HG02623 (cell line): ENCODE measurements around the gene MYO3B.

ENCODE experiments used
- ATAC-seq: cut with Tn5 transposase; IDR thresholded peaks from one replicate; pipeline ENCODE4 v1.9.1; 2021; ENCODE audit warnings: moderate library complexity; ENCODE audit not compliant: unreplicated experiment

The MYO3B gene

DNA sequence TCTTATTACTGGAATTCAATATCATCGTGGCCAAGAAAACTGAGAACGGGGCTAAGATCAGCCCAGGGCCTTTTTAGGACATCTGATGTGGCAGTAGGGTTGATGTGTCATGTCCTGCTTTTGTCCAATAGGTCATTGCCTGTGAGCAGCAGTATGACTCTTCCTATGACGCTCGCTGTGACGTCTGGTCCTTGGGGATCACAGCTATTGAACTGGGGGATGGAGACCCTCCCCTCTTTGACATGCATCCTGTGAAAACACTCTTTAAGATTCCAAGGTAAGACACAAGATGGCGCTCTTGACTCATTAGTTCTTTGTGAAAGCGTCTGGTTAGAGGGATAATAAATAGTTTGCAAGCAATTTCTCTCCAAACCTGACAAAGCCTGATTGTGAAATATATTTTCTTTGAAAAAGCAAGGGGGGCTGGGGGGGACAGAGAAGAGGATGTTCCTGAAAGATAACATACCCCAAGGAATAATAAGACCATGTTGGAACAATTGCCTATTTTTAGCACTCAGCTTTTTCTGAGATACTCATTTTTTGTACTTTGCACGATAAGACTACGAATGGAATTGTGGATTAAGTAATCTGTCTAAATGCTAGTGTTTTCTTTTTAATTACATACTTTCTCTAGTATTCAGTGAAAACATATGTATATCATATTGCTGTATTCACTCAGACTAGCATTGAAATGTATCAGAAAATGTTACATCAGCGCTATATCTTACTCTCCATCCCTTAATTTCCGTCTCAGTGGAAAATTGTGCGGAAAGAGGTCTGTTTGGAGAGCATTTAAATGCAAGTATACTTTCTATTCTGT, 58.1 kb downstream of the MYO3B start:
- ATAC-seq = no peak

DNA sequence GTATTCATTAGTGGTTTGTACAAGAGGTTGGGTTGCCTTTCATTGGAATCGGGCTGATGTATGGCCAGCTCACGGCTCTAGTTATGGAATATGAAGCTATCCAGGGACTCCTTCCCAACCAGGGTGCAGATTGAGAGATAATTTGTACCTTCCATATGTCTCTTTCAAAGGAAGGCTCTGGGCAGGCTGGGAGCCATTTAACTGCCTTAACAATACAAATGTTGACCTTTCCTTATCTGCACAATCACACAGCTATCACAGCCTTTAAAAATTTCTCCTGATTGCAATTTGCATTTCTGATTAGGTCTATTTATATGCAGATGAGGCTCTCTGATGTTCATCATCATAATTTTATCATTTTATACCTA, 58.7 kb downstream of the MYO3B start:
- no peak for ATAC-seq

DNA sequence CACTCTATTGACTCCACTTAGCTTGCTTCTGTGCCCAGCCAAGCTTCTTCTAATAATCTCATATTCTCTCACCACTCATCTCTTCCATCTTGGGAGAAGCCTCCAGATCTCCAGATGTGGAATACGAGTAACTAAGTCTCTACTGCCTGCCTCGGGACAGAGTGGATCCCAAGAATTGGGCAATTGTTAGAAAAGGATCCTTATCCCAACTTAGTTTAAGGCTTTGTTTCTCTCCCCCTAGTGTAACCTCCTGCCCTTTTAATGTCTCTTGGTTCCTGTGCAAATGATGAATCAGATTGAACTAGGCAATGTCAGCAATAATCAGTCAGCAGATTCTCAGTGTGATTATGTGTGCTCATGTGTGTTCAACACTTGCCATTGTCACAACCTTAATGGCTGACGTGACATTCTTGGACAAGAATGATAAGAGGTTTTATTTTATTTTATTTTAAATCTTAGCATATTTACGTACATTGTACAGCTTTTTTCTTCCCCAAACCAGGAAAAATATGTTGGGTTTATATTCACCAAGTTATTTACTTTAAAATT, 59.7 kb downstream of the MYO3B start:
- no peak for ATAC-seq

DNA sequence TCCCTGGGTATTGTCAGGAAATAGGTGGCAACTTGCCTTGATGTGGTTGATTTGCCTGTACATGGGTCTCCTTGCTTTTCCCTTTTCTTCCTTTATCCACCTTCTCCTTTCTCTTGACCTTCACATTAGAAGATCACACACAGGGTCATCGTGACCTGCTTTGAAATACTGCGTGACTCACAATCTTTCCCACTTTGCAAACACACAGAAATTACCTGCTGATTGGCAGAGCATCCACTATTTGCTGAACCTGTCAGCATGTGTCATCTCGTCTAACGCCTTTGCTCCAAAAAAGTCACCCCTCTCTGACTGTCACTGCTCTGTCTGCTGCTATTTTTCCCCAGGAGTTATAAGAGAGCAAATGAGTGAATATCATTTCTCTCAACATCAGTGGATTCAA, 60.8 kb downstream of the MYO3B start:
- no peak for ATAC-seq

DNA sequence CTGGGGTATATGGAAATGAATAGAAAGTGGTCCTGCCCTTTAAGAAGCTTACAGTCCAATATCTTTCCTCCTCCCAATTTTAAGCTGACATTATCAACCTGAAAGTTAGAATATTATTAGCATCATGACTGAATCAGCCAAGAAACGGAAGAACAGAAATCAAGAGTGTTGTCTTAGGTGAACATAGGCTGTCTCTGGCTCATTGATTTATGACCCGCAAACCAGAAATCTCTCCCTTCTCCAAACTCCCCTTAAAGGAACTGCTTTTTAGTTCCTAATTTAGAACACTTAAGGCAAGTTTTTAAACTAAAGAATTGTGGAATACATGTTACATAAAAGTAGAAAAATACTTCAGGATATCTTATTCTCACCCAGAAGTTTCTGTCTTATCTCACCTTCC, 62.7 kb downstream of the MYO3B start:
- no peak for ATAC-seq

DNA sequence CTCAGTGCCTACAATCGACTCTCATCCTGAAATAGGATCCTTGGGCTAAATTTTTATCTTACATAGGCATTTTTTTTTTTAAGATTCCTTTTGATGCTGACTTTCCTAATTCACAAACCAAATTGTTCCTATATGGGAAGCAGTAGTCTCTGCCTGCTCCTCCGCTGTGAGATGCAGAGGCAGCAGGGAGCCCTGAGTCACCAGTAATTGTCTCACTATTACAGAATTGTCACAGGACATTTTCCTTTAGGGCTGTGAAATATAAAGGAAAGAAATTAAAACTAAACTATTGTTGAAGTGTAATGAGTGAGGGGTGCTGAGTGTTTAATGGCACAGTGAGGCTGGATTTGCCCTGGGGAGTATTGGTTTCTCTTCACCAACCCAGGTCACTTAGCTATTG, 63.8 kb downstream of the MYO3B start:
- no peak for ATAC-seq

DNA sequence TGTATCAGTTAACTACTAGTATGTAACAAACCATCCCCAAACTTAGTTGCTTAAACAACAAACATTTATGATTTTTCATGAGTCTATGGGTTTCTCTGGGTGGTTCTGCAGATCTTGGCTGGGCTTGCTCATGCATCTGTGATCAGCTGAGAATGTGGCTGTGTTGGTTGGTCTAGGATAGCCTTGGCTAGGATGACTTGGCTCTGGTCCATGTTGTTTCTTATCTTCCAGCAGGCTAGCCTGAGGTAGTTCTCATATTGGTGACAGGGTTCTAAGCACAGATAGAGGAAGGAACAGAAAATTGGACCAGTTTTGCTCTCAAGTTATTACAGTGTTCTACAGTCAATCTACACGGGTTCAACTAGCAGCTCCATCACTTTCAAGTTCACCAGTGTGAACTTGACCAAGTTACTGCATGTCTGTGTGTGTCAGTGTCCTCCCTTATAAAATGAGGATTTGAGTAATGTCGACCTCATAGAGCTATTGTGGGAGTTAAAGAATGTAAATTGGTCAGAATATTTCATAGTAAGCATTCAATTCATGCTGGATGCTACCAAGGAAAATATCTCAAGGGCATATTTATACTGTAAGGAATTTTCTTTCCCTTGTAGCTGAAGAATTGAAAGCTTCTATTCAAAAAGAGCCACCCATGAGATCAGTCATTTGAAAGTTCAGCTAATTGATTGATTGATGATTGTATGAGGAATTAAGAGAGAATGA, 65.3 kb downstream of the MYO3B start:
- ATAC-seq = no peak

DNA sequence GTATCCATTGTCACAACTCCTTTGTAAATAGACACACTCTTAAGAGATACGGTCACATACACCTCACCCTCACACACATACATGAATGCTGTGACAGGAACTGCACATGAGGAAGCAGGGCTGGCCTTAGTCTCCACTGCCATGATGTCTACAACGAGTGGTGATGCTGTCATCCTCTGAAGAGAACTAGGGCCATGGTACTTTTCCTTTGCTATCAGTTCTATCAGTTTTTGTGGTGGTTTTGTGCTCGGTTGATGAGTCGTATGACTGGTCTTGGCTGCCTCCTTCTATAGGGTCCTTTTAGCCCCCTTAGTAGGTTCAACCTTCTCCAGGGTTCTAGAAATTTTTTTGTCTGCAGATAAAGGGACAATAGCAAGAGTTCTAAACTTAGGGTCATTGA, 66.0 kb downstream of the MYO3B start:
- no peak for ATAC-seq

DNA sequence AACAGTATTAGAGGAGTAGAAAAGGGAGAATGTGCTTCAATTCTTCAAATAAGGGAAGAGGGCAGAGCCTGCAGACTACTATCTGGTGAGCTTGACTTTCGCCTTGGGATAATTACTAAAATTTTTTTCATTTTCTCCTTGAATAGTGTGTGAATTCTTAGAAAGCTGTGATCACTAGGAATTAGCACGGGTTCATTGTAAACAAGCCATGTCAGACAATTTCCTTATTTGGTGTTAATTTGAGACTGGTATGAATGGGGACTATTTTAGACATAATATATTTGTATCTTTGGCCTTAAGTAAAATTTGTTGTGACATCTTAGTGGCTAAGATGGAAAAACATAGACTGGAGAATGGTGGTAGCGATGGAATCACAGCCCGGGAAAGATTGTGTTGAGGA, 66.6 kb downstream of the MYO3B start:
- no peak for ATAC-seq

DNA sequence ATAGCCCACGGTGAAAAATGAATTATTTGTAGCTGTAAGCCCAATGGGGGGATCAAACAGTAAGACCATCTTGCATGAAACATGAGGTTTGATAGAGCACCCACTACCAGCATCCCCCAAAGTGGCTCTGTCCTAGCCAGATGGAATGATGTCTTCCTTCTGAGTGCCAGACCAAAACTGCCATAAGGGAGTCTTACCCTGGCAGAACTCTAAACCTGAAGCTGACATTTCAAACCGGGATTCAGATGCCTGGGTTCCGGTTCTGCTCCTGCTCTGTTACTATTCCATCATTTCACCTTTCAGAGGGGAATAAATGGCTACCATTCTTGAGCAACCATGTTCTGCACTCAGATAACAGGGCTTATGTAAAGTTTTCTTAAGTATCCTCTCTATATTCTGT, 67.4 kb downstream of the MYO3B start:
- ATAC-seq = no peak

DNA sequence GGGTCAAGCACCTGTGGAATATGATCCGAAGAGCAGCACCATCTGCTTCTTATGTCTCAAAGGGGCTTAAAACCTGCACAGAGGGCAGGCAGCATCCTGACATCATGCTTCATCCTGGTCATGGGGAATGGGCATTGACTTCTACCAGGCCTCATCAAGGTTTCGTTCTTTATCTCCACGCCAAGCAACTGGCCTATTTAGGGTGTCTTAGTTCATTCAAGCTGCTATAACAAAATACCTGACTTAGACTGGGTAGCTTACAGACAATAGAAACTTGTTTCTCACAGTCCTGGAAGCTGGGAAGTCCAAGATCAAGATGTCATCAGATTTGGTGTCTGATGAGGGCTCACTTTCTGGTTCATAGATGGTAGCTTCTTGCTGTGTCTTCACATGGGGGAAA, 69.4 kb downstream of the MYO3B start:
- ATAC-seq = no peak

DNA sequence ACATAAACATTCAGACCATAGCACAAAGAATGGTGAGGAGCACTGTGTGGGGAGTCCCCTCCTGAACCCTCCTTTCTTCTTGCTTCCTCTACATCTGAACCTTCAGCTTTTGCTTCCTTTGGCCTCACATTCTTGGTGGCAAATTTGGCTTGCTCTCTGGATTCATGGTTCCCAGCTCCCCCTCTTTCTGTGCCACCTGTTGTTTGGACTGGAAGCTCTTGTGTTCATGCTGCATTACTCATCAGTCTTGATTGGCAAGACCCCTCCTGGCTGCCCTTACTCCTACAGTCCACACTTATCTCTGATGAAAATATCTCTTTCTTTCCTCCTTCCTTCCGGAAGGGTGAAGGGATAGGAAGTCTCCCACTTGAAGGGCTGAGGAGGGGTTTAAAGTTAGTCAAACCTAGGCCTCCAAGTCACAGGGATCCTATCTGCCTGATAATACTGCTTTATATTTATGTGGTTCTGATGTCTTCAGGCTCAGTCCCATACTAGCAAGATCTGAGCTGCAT, 70.0 kb downstream of the MYO3B start:
- no peak for ATAC-seq

DNA sequence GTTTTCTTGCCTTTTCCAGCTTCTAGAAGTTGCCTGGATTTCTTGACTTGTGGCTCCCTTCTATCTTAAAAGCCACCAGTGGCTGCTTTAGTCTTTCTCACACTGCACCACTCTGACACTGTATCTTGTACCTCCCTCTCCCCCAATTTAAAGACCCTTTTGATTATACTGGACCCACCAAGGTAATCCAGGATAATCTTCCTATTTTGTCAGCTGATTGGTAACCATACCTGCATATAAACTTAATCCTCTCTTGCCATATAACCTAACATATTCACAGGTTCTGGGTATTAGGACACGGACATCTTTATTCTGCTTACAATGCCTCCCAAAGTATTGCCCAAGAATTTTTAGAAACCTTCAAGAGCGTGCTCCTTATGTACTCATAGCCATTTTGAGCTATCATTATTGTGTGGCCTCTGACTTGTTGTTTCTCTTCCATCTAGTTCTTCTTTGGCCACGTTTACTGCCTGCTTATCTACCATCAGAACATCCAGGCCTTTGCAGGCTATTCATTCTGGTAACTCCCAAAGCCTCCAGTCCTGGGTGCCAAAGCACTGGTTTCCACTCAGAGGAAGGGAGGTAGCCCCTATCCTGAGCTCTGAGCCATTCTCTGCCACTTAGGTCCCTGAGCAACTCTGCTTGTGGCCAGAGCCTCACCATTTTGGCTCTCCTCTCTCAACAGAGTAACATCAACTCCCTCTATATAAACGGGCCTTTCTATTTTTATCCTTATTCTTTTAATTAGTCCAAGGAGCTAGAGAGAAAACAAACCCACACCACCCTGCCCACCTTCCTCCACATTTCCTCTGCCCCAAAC, 70.8 kb downstream of the MYO3B start:
- ATAC-seq = no peak

DNA sequence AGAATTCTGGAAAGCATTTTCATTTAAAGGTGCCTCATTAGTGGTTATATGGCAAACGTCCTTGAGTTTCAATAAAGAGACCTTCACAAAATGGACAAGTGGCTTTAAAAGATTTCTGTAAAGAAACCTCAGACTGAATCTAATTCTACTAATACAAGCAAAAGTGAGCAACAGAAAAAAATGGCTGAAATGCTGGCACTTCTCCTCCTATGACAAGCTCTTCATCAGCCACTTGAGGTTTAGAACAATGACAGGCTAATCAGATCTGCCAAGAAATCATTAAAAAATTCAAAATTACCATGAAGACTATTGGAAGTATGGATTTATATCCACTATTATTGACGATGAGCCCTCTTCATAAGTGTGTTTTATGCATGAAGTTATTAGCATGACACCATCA, 71.8 kb downstream of the MYO3B start:
- no peak for ATAC-seq

DNA sequence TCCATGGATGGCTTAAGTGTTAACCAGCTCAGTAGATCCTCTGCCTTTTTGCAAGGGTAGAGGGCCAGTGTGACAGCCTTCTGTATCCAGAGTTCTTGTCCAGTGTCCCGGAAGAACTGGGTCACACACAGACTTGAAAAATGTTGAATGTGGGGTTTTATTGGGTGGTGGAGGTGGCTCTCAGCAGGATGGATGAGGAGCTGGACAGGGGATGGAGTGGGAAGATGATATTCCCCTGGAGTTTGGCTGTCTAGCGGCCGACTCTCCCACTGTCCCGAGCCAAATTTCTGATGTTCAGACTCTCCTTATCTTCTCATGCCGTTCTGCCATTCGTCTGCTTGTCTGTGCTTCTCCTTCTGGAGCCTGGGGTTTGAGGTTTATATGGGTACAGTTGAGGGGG, 72.6 kb downstream of the MYO3B start:
- no peak for ATAC-seq

DNA sequence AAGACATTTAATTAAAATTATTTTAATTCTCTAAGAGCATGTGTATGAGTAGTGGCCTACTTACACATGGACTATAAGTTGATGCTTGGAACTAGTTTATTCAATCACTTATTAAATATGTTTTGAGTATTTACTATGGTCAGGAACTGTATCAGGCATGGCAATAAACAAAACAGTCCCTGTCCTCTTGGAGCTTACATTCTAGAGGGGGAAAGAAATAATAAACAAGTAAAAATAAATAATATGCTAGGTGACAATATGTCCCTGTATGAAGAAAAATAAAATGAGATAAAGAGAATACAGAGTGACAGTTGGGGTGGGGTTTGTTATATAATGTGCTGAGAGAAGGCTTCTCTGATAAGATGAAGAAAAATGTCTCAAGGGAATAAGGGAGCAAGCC, 74.5 kb downstream of the MYO3B start:
- ATAC-seq = no peak

DNA sequence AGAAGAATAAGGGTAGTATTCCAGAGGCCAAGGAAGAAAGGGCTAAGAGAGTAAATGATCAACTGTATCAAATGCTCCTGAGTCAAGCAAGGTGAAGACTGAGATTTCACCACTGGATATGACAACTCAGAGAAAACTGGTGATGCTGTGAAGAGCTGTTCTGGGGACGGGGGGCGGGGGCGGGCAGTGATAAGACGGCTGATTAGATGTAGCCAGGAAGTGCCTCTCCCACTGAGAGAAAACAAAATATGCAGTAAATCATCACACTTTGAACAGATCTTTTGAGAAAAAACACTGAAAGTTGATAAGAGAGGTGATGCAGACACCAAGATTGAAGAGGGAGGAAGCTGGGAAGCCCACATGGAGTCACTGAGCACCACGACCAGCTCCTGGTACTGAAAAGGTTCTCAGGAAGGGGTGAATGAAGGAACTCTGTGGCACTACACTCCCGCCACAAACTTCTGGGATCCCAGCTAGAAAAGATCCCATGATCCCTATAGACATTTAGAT, 75.8 kb downstream of the MYO3B start:
- ATAC-seq = no peak

DNA sequence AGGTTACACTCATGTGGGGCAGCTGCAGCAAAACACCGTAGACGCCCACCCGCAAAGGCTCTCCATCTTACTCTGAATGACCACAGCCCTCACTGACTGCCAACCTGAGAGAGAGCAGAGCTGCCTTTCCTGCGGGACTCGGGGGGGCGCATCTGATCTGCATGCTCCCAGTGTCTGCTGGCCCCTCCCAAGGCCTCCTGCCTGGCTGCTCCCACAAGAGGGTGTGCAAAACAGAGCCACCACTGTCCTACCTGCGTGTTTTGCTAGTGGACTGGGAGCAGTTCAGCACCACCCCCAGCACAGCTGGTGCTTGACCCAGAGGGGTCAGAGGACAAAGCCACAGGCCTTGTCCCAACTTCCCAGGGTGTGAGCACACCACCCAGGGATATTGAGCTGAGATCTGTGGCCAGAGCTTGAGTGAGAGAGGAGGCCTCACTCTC, 76.4 kb downstream of the MYO3B start:
- ATAC-seq = no peak

DNA sequence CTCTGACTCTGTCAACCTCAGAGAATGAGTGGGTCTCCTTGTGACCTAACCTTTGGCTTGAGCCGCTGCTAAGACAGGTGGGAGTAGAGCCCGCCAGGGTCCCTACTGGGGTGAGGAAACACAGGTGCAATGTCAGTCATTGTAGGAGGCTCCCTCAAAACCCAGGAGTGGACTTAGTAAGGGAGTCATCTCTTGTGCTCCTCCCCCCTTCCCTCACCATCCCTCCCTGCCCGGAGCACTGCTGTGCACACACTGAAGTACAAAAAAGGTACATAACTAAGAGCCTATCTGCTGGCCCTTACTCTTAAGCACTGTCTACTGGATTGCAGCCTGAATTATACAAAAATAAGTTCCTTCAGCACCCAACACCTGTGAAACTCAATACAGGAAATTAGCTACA, 77.2 kb downstream of the MYO3B start:
- ATAC-seq = no peak

DNA sequence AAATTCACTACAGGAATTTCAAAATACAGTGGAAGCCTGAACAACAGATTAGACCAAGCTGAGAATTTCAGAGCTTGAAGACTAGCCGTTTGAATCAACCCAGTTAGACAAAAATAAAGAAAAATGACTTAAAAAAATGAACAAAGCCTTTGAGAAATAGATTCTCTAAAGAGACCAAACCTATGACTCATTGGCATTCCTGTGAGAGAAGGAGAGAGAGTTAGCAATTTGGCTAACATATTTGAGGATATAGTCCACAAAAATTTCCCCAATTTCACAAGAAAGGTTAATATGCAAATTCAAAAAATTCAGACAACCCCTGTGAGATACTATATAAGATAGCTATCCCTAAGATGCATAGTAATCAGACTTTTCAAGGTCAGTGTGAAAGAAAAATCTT, 78.0 kb downstream of the MYO3B start:
- ATAC-seq = no peak

DNA sequence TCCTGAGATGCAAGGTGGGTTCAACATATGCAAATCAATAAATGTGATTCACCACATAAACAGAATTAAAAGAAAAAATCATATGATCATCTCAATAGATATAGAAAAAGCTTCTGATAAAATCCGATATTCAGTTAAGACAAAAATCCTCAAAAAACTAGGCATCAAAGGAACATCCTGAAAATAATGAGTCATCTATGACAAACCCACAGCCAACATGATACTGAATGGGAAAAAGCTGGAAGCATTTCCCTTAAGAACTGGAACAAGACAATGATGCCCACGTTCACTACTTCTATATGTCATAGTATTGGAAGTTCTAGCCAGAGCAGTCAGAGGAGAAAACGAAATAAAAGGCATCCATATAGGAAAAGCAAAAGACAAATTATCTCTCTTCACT, 80.4 kb downstream of the MYO3B start:
- ATAC-seq = no peak
